ENCODE data around the gene PLEKHS1. TPM values are rescaled to one million over a fixed set of nuclear protein-coding genes. Genes with fewer than 3 reads are reported as not detected.

PLEKHS1 gene
- polyA plus RNA-seq, 1 of the 3 experiments (the other 2 are of a cell fraction) = not detected

DNA sequence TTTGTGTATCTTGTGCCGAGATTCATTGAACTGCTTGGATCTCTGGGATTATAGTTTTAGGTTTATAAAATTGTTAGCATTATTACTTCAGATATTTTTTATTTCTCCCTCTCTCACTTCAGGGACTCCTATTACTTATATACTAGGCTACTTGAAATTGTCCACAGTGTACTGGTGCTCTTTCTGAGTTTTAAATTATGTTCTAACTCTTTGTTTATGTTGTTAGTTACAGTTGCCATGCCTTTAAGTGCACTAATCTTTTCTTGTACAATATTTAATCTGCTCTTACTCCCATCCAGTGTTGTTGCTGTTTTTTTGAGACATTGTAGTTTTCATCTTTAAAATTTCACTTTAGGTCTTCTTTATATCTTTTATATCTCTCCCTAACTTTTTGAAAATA lies 13.1 kb downstream of the PLEKHS1 start:
- Histone ChIP-seq H4K20me1 (ENCODE audit: insufficient read depth) (no peaks in the 10 kb centered on the region), H3F3A (replicated peaks; ENCODE audit: insufficient read depth) (no peaks in the 10 kb centered on the region), H3K4me1 (ENCODE audit: control insufficient read depth in 1 of 2, insufficient read depth in 2 of 2, low read depth in 1 of 2, low read length in 1 of 2) (no peaks in the 10 kb centered on the region), H3K4me3 (ENCODE audit: low read depth in 2 of 2, low read length in 1 of 2) (no peak overlapping the region), H3K27me3 (ENCODE audit: insufficient read depth) (no peaks in the 10 kb centered on the region; the same call in 1 of the 2 replicates), H2AFZ (ENCODE audit: low read depth) (no peak overlapping the region), H3K4me2 (no peak overlapping the region), H3K9ac (no peak overlapping the region), H3K79me2 (ENCODE audit: insufficient read depth) (no peaks in the 10 kb centered on the region), H3K27ac (ENCODE audit: low read depth in 2 of 2, low read length in 1 of 2) (no peak overlapping the region), H3K9me2 (no peaks in the 10 kb centered on the region), H3K36me3 (replicated peaks in 1 of 2; ENCODE audit: control insufficient read depth in 1 of 2, insufficient read depth in 2 of 2, low read length in 1 of 2) (no peaks in the 10 kb centered on the region), H3K9me3 (no peaks in the 10 kb centered on the region)
- ChIA-PET POLR2A (no interaction called here), CTCF (no interaction called here)
- no peak for TF ChIP-seq POLR2AphosphoS5 (IDR thresholded peaks at IDR 0.05; ENCODE audit: low read depth, low read length)
- TF ChIP-seq JUND (IDR thresholded peaks at IDR 0.05) = no peak
- TF ChIP-seq, protein P1, sequence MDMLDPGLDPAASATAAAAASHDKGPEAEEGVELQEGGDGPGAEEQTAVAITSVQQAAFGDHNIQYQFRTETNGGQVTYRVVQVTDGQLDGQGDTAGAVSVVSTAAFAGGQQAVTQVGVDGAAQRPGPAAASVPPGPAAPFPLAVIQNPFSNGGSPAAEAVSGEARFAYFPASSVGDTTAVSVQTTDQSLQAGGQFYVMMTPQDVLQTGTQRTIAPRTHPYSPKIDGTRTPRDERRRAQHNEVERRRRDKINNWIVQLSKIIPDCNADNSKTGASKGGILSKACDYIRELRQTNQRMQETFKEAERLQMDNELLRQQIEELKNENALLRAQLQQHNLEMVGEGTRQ (IDR thresholded peaks at IDR 0.05; ENCODE audit: borderline replicate concordance, low read depth, low read length) = no peak
- no peak for TF ChIP-seq RFX5 (IDR thresholded peaks at IDR 0.05; ENCODE audit: low read length)
- TF ChIP-seq TAF1 (IDR thresholded peaks at IDR 0.05; ENCODE audit: borderline replicate concordance, low read depth, low read length) = no peak
- no peak for TF ChIP-seq RCOR1 (IDR thresholded peaks at IDR 0.05; ENCODE audit: low read length)
- TF ChIP-seq, protein P2, sequence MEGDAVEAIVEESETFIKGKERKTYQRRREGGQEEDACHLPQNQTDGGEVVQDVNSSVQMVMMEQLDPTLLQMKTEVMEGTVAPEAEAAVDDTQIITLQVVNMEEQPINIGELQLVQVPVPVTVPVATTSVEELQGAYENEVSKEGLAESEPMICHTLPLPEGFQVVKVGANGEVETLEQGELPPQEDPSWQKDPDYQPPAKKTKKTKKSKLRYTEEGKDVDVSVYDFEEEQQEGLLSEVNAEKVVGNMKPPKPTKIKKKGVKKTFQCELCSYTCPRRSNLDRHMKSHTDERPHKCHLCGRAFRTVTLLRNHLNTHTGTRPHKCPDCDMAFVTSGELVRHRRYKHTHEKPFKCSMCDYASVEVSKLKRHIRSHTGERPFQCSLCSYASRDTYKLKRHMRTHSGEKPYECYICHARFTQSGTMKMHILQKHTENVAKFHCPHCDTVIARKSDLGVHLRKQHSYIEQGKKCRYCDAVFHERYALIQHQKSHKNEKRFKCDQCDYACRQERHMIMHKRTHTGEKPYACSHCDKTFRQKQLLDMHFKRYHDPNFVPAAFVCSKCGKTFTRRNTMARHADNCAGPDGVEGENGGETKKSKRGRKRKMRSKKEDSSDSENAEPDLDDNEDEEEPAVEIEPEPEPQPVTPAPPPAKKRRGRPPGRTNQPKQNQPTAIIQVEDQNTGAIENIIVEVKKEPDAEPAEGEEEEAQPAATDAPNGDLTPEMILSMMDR (IDR thresholded peaks at IDR 0.05) = no peak
- TF ChIP-seq YY1 (IDR thresholded peaks at IDR 0.05; ENCODE audit: low read depth) = no peak
- TF ChIP-seq, protein P3, sequence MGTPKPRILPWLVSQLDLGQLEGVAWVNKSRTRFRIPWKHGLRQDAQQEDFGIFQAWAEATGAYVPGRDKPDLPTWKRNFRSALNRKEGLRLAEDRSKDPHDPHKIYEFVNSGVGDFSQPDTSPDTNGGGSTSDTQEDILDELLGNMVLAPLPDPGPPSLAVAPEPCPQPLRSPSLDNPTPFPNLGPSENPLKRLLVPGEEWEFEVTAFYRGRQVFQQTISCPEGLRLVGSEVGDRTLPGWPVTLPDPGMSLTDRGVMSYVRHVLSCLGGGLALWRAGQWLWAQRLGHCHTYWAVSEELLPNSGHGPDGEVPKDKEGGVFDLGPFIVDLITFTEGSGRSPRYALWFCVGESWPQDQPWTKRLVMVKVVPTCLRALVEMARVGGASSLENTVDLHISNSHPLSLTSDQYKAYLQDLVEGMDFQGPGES (IDR thresholded peaks at IDR 0.05; ENCODE audit: low read depth, low read length) = no peak
- TF ChIP-seq, protein P4, sequence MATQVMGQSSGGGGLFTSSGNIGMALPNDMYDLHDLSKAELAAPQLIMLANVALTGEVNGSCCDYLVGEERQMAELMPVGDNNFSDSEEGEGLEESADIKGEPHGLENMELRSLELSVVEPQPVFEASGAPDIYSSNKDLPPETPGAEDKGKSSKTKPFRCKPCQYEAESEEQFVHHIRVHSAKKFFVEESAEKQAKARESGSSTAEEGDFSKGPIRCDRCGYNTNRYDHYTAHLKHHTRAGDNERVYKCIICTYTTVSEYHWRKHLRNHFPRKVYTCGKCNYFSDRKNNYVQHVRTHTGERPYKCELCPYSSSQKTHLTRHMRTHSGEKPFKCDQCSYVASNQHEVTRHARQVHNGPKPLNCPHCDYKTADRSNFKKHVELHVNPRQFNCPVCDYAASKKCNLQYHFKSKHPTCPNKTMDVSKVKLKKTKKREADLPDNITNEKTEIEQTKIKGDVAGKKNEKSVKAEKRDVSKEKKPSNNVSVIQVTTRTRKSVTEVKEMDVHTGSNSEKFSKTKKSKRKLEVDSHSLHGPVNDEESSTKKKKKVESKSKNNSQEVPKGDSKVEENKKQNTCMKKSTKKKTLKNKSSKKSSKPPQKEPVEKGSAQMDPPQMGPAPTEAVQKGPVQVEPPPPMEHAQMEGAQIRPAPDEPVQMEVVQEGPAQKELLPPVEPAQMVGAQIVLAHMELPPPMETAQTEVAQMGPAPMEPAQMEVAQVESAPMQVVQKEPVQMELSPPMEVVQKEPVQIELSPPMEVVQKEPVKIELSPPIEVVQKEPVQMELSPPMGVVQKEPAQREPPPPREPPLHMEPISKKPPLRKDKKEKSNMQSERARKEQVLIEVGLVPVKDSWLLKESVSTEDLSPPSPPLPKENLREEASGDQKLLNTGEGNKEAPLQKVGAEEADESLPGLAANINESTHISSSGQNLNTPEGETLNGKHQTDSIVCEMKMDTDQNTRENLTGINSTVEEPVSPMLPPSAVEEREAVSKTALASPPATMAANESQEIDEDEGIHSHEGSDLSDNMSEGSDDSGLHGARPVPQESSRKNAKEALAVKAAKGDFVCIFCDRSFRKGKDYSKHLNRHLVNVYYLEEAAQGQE (IDR thresholded peaks at IDR 0.05; ENCODE audit: low read depth, low read length) = no peak
- TF ChIP-seq EP300 (IDR thresholded peaks at IDR 0.05; ENCODE audit: borderline replicate concordance in 1 of 2, low read depth in 1 of 2, low read length in 1 of 2) = no peak
- no peak for TF ChIP-seq SMC3 (IDR thresholded peaks at IDR 0.05; ENCODE audit: low read depth, low read length)
- TF ChIP-seq NFIC (IDR thresholded peaks at IDR 0.05; ENCODE audit: borderline replicate concordance) = no peak
- TF ChIP-seq, protein P5, sequence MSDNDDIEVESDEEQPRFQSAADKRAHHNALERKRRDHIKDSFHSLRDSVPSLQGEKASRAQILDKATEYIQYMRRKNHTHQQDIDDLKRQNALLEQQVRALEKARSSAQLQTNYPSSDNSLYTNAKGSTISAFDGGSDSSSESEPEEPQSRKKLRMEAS (IDR thresholded peaks at IDR 0.05; ENCODE audit: low read depth) = no peak
- no peak for TF ChIP-seq GABPA (IDR thresholded peaks at IDR 0.05; ENCODE audit: low read depth)
- no peak for TF ChIP-seq EZH2phosphoT487 (IDR thresholded peaks at IDR 0.05; ENCODE audit: borderline replicate concordance, low read depth)
- no peak for TF ChIP-seq TCF12 (IDR thresholded peaks at IDR 0.05)
- no peak for TF ChIP-seq RAD21 (IDR thresholded peaks at IDR 0.05; ENCODE audit: low read length)
- no peak for TF ChIP-seq FOXJ3 (CRISPR knock-in tag; IDR thresholded peaks at IDR 0.05)
- TF ChIP-seq FOXM1 (IDR thresholded peaks at IDR 0.05; ENCODE audit: low read depth) = no peak
- no peak for DNase-seq
- 48% methylated on average over 1 of the region's 1 CpG for WGBS (ENCODE audit: low lambda C conversion rate)

All from SK-N-SH (cell line).